NCI-H446 (cell line): ENCODE measurements around the gene TLR9.
"Not testable (repeated sequence)": the region's sequence is repeated elsewhere in the genome, so short reads cannot be mapped to it uniquely, and the experiment has no call there.

Experiments
- DNase-seq, 2 experiments: peaks; one replicate each; lab custom pipeline; 2025; lab: John Stamatoyannopoulos, UW

TLR9 gene

GRCh38 chr3:52225452-52226228, at the start of gene TLR9:
TLR9 (minus strand) TSS chr3:52225645; CDS start chr3:52225529, 116 bp downstream.
- DNase-seq, result no peak

GRCh38 chr3:52274781-52275180, 49.3 kb upstream of the TLR9 start:
- not testable (repeated sequence) for DNase-seq

DNA sequence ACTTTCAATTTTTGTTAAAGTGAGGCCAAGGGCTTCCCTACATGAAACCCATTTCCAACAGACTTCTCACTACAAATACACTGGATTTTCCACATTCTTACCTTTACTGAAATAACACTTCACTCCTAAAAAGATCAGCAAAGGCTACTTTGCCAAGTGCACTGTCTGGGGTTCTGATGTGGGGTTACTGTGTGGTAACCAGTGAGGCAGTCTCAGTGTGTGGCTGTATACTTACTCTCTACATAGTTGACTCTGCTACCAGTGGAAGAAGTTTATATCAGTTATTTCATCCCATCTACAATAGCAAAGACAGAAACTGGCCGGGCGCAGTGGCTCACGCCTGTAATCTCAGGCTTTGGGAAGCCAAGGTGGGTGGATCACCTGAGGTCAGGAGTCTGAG, 47.4 kb upstream of the TLR9 start:
- DNase-seq, result no peak

- DNase-seq, result not testable (repeated sequence)
Observed at GRCh38 chr3:52272172-52272571, 46.7 kb upstream of the TLR9 start.

- DNase-seq, result no peak
Observed at GRCh38 chr3:52270252-52270754, 44.9 kb upstream of the TLR9 start.

DNA sequence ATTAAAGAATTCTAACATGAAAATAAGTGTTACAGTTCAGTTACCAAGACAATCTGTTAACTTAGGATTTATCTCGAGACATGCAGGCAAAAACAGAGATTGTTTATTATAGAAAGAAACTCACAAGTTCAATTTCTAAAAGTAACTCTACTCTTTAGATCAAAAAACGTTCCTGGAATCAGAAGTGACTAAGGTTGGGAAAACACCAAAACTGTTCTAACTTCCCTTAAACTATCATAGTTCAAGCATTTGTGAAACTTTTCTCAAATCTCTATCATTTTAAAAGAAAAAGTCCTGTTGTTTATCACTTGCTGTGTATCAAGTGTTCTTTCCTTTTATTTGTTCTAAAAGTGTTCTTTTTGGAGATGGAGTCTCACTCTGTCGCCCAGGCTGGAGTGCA, 44.3 kb upstream of the TLR9 start:
- no peak for DNase-seq

DNA sequence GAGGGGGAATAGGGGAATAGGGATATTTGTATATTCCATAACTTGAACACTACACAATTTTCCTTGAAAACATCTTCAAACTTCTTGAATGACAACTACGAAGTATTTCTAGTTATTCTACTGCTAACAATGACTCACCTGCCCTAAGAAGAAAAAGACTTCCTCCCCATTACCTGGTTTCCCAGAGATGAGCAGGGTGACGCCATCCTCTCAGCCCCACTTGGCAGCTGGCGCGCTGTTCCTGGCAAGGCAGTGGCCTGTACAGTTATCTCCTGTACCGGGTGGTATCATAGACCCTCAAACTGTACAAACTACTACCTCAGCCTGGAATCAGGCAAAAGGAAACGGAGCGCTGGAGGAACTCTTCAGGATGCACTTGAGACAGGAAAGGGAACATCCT, 42.6 kb upstream of the TLR9 start:
- no peak for DNase-seq

GRCh38 chr3:52265387-52265786, 39.9 kb upstream of the TLR9 start:
- no peak for DNase-seq

GRCh38 chr3:52262447-52262846, 37.0 kb upstream of the TLR9 start:
- no peak for DNase-seq

GRCh38 chr3:52259448-52259847, 34.0 kb upstream of the TLR9 start:
- DNase-seq, result no peak

- DNase-seq, result no peak
Observed at GRCh38 chr3:52259035-52259434, 33.6 kb upstream of the TLR9 start.

GRCh38 chr3:52257911-52258310, 32.5 kb upstream of the TLR9 start:
- DNase-seq, result no peak

DNA sequence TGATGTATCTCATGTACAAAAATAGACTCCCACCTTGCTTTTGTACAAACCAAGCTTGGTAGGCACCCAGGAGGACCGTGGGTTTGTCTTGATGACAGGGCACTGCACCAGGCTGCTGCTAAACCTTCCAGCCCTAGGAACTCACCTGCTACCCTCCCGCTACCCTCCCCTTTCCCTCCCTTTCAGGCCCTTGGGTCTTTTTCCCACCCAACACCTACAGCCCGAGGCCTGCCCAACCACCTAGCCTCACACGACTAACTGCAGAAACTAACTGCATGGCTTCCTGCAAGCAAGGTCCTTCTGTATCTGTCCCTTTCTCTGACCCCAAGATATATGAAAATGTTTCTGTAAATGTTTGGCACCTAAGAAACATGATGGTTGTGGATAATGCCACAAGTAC, 31.2 kb upstream of the TLR9 start:
- no peak for DNase-seq

- no peak for DNase-seq
Observed at GRCh38 chr3:52256159-52256558, 30.7 kb upstream of the TLR9 start.

DNA sequence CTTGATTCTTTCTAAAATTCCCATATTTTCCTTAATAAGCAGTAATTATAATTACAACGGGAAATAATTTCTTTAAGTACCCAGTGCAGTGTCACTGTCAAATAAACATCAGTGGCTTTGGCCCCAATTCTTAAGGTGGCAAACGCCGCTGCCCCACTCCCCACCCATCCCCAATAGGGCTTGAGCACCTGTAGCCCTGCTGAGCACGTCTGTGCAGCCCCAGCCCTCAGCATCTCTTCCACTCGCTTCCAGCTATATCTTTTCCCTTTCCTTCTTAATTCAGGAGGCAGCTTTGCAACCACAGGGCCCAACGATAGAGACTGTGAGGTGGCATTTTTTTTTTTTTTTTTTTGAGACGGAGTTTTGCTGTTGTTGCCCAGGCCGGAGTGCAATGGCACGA, 29.2 kb upstream of the TLR9 start:
- DNase-seq, result no peak

DNA sequence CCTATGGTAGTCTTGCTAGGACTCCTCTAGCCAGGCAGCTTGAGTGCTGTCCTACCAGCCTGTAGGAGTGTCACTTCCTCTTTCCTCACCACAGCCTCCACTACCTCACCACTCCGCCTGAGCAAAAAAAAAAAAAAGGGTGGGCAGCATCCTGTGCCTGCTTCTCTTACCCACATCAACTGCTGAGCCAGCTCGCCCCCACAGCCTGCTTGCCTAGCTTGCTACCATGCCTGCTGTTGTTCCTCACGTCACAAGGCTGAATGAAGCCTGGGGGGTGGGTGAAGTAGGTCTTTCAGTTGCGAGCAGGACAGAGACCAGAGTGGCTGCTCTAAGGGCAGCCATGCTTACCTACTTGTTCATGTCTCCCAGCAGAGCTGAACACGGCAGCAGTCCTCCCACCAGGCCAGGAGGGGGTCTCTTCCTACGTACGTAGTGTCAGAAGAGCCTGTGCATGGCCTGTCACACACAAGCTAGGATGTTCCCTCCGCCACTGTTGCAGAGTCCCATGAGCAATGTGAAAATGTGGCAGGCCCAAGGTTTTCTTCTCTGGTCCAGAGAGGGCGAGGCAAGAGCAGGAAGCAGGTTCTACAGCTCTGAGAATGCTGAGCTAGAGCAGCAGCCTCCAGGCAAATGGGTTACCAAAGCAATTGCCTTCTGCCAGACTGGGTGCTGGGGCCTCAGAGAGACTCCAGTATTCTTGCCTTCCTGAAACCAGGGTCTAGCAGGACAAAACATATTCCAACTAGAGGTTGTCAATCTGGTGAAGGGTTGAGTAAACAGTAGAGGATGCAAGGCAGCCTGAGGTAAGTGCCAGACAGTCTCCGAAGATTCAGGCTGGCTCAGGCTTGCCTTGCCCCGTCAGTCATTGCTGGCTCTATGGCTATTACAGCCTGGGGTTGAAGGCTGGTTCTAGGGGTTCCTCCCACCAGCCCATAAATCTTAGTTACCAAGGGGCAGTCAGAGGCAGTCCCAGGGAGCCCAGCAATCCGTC, 28.2 kb upstream of the TLR9 start:
- no peak for DNase-seq

- DNase-seq, result no peak
Observed at GRCh38 chr3:52250122-52250521, 24.7 kb upstream of the TLR9 start.

DNA sequence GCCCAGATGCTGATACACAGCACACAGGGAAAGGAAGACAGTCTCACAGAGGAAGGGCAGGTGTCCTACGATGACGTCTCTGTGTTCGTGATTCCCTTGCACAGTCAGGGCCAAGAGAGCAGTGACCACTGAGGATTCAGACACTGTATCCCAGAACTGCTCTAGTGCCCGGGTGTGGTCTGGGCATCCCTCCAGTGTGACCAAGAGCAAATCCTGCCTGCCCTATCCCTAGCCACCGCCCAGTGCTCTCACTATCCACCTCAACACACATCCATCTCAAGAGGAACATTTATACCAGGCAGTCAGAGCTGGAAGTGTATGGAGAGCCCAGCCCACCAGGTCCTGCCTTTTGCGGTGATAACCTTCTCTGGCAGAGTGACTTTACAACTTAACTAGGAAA, 24.2 kb upstream of the TLR9 start:
- no peak for DNase-seq

- peak in 1 of 2 experiments; percentile 16 for DNase-seq
Observed at GRCh38 chr3:52248816-52249547, 23.5 kb upstream of the TLR9 start.

GRCh38 chr3:52248165-52248541, 22.7 kb upstream of the TLR9 start:
- DNase-seq, result no peak

- DNase-seq, result no peak
Observed at GRCh38 chr3:52247409-52248164, 22.1 kb upstream of the TLR9 start.
